NT2/D1 (cell line): Measurements from ENCODE around the gene MAN1A2.
"Not testable (repeated sequence)": the region's sequence is repeated elsewhere in the genome, so short reads cannot be mapped to it uniquely, and the experiment has no call there.

Experiments
- DNase-seq: peaks from one replicate; pipeline ENCODE4 v3.0.0-alpha.2; 2011; ENCODE audit warnings: low read depth, low spot score
- H3K27me3 ChIP-seq: 2 replicates; pipeline ENCODE4 v1.6.0; 2011; ENCODE audit warnings: mild to moderate bottlenecking; ENCODE audit not compliant: insufficient read length, insufficient read depth
- H3K36me3 ChIP-seq: 2 replicates; pipeline ENCODE4 v1.6.1; 2011; ENCODE audit warnings: mild to moderate bottlenecking, low read length, mixed read lengths; ENCODE audit not compliant: insufficient read depth, insufficient read length
- H3K4me1 ChIP-seq: 2 replicates; pipeline ENCODE4 v1.5.1; 2011; ENCODE audit not compliant: insufficient read depth, insufficient read length
- H3K4me3 ChIP-seq: 2 replicates; pipeline ENCODE4 v1.5.1; 2011; ENCODE audit warnings: low read depth; ENCODE audit not compliant: insufficient read length
- H3K9ac ChIP-seq: 2 replicates; pipeline ENCODE4 v1.6.0; 2011; ENCODE audit warnings: low read depth; ENCODE audit not compliant: insufficient read length
- H3K9me3 ChIP-seq: 2 replicates; pipeline ENCODE4 v1.5.1; 2011; ENCODE audit warnings: mild to moderate bottlenecking, low read length; ENCODE audit not compliant: insufficient read depth
- SUZ12 ChIP-seq: IDR thresholded peaks from 2 replicates; pipeline ENCODE4 v1.6.1; 2011; ENCODE audit not compliant: insufficient read length, insufficient read depth; ENCODE audit errors: extremely low read depth
- YY1 ChIP-seq: IDR thresholded peaks from 2 replicates; pipeline ENCODE4 v1.6.1; 2011; ENCODE audit not compliant: insufficient read length, insufficient read depth
- ZNF274 ChIP-seq: IDR thresholded peaks from 2 replicates; pipeline ENCODE4 v1.6.1; 2011; ENCODE audit warnings: mild to moderate bottlenecking, low read depth, low read length

The MAN1A2 gene

DNA sequence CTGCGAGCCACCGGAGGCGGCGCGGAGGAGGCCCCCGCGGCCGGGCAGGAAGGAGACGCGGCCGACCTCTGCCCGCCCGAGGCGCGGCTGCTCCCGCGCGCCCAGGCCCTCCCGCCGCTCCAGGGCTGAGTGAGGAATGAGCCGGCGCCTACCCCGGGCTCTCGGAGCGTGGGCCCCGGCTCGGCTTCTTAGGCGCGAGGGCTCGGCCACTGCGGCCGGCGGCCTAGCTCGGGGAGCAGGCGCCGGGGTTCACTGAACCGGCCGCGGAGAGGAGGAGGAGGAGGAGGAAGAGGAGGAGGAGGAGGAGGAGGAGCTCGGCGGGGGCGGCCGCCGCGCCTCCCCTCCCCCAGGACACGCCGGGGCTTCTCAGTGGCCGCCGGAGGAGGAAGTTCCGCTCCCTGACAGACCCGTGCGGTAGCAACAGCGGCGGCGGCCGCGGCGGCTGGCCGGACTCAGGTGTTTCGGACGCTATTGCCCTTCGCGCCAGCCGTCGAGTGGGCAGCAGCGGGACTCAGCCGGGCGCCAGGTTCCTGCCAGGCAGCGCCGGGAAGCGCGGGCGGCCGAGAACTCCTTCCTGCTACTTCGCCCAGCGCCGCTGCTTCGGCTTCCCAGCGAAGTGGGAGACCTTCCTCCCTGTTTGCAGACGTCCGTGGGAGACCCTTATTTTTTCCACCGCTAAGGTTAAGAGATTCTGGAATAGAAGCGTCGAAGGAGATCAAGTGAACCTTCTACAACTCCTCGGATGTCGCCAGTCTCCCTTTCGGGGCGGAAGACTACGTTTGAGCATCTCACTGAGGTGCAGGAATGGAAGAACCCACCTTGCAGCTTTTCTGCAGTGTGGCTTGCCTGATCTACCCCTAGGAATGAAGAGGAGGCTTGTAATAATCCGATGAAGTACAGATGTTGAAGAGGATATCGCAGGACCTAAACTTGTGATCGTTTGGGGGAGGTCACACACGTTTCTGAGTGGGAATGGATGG, at the start of gene MAN1A2:
MAN1A2 (plus strand) TSS at position 404 of the 980 bp plus-strand sequence. CDS start 735 bp downstream, outside the sequence.
- no peaks in the 10 kb centered on the region for H3K36me3 ChIP-seq
- no peak for TF ChIP-seq YY1
- TF ChIP-seq SUZ12, result no peak
- no peak for TF ChIP-seq ZNF274
- H3K9me3 ChIP-seq, result no peaks in the 10 kb centered on the region
- DNase-seq, result peak; percentile 69
- H3K27me3 ChIP-seq, result peaks cover 2% of the 10 kb centered on the region
- H3K4me1 ChIP-seq, result no peaks in the 10 kb centered on the region
- peak within 1 kb of the TSS; percentile 85 for H3K4me3 ChIP-seq
- peak within 1 kb of the TSS; percentile 97 for H3K9ac ChIP-seq

DNA sequence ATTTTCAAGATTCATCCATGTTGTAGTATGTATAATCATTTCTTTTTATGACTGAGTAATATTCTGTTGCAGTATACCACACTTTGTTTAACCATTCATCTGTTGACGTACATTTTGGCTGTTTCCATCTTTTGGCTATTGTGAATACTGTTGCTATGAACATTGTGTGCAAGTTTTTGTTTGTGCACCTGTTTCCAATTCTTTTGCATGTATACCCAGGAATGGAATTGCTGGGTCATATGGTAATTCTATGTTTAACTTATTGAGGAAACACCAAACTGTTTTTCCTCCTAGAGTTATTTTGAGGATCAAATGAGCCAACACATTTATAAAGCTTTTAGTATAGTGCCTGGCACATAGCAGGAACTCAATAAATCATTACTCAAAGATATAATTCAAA, 49.2 kb upstream of the MAN1A2 start:
- H3K4me1 ChIP-seq, result peaks cover 2% of the 10 kb centered on the region
- no peaks in the 10 kb centered on the region for H3K9me3 ChIP-seq
- no peaks in the 10 kb centered on the region for H3K27me3 ChIP-seq
- H3K9ac ChIP-seq, result no peak overlapping the region
- no peak for TF ChIP-seq SUZ12
- TF ChIP-seq YY1, result no peak
- TF ChIP-seq ZNF274, result no peak
- H3K36me3 ChIP-seq, result no peaks in the 10 kb centered on the region
- DNase-seq, result no peak
- no peak overlapping the region for H3K4me3 ChIP-seq

DNA sequence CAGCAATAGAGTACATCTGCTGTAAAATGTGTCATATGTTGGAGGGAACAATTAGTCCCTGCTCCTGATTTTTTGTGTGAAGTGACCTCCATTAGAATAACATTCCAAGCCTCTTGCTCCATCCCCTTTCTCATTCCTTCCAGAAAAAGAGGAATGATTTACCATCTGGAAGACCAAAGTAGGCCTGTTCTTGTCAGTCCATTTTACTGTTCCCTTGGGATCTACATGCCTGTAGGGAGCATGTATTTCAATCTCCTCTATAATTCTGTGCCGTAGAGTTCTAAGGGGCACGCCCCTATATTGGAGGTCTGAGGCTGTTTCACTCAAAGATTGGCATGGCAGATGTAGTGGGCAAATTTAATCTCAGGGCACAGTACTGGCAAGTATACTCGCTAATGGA, 48.8 kb upstream of the MAN1A2 start:
- no peak overlapping the region for H3K9ac ChIP-seq
- no peak overlapping the region for H3K4me3 ChIP-seq
- peaks cover 2% of the 10 kb centered on the region for H3K4me1 ChIP-seq
- H3K27me3 ChIP-seq, result no peaks in the 10 kb centered on the region
- DNase-seq, result no peak
- H3K9me3 ChIP-seq, result no peaks in the 10 kb centered on the region
- TF ChIP-seq ZNF274 (no peak), SUZ12 (no peak), YY1 (no peak)
- H3K36me3 ChIP-seq, result no peaks in the 10 kb centered on the region

DNA sequence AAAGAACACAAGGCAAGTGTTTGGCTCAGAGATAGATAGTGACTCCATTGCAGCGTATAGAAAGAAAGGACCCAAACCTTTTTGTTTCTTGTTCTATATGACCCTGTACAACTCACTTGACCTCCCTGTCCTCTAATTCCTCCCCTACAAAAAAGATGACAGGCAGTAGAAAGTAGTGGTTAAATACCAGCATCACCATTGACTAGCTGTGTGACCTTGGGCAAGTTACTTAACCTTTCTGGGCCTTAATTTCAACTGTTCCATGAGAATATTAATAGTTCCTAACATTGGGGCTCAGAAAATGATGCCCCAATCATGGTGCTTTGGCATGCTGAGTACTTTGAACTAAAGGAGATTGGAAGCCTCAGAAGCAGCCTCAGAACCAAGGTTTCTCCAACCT, 46.7 kb upstream of the MAN1A2 start:
- Histone ChIP-seq H3K27me3 (no peaks in the 10 kb centered on the region), H3K9me3 (no peaks in the 10 kb centered on the region)
- no peak for DNase-seq

DNA sequence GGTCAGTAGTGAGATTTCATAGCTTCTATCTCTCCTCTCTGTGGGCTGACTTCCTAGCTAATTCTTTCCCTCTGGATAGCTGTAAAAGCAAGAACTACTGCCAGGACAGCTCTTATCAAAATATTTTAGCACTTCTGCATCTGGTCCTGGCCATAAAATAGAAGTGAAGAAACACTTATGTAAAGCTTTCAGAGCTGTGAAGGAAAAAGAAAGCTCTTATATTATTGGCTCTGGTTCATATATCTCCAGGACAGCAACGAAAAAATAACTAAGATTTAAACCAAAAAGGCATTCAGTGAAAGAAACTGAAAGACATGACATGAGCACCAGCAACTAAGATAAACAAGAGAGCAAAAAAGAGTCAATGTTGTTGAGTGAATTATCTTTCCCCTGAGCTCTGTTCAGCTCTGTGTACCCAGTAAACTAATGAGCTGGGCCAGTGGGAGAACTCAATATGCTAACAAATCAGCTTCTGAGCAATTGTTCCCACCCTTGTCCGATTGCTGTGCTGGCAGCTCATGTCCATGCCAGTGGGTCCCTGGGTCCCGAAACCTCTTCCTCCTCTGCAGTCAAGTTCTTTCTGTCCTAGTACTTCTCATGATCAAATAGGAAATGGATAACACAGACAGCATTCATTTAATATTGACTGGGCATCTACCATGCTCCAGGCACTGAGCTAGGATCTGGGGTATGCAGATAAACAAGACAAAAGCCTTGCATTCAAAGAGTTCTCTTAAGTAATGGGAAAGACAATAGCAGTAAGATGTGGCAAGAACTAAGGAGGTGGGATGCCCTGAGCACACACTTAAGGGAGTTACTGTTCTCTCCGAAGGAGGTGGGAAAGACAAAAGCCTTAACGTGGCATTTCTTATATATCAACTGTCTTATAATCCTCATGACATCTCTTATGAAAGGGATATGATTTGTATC, 45.3 kb upstream of the MAN1A2 start:
- no peaks in the 10 kb centered on the region for H3K36me3 ChIP-seq
- no peaks in the 10 kb centered on the region for H3K27me3 ChIP-seq
- TF ChIP-seq ZNF274 (no peak), SUZ12 (no peak), YY1 (no peak)
- no peak overlapping the region for H3K9ac ChIP-seq
- DNase-seq, result peak; percentile 40
- H3K4me3 ChIP-seq, result no peak overlapping the region
- no peaks in the 10 kb centered on the region for H3K9me3 ChIP-seq
- H3K4me1 ChIP-seq, result peaks cover 2% of the 10 kb centered on the region

More for the DNA sequence above, 46.7 kb upstream of the MAN1A2 start:
- TF ChIP-seq YY1, result no peak
- no peak for TF ChIP-seq SUZ12
- no peak for TF ChIP-seq ZNF274
- Histone ChIP-seq H3K9ac (no peak overlapping the region), H3K4me3 (no peak overlapping the region), H3K36me3 (no peaks in the 10 kb centered on the region), H3K4me1 (peaks cover 2% of the 10 kb centered on the region)

DNA sequence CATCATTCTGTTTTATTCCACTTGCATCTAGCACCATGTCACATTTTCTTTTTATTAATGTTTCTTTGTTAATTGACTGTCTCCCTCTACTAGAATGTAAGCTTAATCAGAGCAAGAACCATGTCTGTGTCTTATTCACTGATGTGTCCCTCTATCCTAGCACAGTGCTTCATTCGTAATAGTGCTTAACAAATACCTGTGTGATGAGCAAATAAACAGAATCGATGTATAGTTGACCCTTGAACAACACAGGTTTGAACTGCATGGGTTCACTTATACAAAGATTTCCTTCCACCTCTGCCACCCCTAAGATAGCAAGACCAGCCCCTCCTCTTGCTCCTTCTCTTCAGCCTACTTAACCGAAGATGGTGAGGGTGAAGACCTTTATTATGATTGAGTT, 42.9 kb upstream of the MAN1A2 start:
- H3K4me1 ChIP-seq, result peaks cover 2% of the 10 kb centered on the region
- H3K27me3 ChIP-seq, result no peaks in the 10 kb centered on the region
- no peak overlapping the region for H3K4me3 ChIP-seq
- no peak for DNase-seq
- H3K9ac ChIP-seq, result no peak overlapping the region
- no peaks in the 10 kb centered on the region for H3K9me3 ChIP-seq
- H3K36me3 ChIP-seq, result no peaks in the 10 kb centered on the region
- TF ChIP-seq ZNF274 (no peak), YY1 (no peak), SUZ12 (no peak)

DNA sequence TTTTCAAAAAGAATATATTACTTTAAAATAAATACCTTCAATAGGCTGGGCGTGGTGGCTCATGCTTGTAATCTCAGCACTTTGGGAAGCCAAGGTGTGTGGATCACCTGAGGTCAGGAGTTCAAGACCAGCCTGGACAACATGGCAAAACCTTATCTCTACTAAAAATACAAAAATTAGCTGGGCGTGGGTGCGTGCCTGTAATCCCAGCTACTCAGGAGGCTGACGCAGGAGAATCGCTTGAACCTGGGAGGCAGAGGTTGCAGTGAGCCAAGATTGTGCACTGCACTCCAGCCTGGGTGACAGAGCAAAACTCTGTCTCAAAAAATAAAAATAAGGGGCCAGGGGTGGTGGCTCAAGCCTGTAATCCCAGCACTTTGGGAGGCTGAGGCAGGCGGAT, 41.2 kb upstream of the MAN1A2 start:
- not testable (repeated sequence) for H3K9ac ChIP-seq, H3K4me1 ChIP-seq, H3K36me3 ChIP-seq, H3K27me3 ChIP-seq, DNase-seq, H3K4me3 ChIP-seq, H3K9me3 ChIP-seq
